Thyroid gland (tissue), 4 donors: Measurements from ENCODE around the gene TMPRSS11F.
"Not testable (repeated sequence)": the region's sequence is repeated elsewhere in the genome, so short reads cannot be mapped to it uniquely, and the experiment has no call there.

Experiments
- POLR2A ChIP-seq, 2 donors: fragments of 450-650 bp; IDR thresholded peaks; one replicate each; pipeline ENCODE4 v1.6.1; 2017; ENCODE audit warnings: antibody characterized with exemption in 2 of 2, mild to moderate bottlenecking in 2 of 2, moderate library complexity in 1 of 2
- TF ChIP-seq, protein P1 (sequence below), 6 experiments: fragments of 200-600 bp in 3 of 6; fragments of 450-650 bp in 3 of 6; sonication (generic) in 3 of 6; IDR thresholded peaks; one replicate each; pipeline ENCODE4 v1.5.1; 2016 to 2019; ENCODE audit warnings: antibody characterized with exemption in 6 of 6, mild to moderate bottlenecking in 2 of 6, inconsistent platforms in 1 of 6, moderate library complexity in 1 of 6

DNA sequence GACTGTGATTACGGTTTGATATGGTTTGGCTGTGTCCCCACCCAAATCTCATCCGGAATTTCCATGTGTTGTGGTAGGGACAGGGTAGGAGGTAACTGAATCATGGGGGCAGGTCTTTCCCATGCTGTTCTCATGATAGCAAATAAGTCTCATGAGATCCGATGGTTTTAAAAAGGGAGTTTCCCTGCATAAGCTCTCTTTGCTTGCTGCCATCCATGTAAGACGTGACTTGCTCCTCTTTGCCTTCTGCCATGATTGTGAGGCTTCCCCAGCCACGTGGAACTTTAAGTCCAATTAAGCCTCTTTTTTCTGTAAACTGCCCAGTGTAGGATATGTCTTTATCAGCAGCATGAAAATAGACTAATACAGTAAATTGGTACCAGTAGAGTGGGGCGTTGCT lies 42.5 kb upstream of the TMPRSS11F start:
- TF ChIP-seq, protein P1, sequence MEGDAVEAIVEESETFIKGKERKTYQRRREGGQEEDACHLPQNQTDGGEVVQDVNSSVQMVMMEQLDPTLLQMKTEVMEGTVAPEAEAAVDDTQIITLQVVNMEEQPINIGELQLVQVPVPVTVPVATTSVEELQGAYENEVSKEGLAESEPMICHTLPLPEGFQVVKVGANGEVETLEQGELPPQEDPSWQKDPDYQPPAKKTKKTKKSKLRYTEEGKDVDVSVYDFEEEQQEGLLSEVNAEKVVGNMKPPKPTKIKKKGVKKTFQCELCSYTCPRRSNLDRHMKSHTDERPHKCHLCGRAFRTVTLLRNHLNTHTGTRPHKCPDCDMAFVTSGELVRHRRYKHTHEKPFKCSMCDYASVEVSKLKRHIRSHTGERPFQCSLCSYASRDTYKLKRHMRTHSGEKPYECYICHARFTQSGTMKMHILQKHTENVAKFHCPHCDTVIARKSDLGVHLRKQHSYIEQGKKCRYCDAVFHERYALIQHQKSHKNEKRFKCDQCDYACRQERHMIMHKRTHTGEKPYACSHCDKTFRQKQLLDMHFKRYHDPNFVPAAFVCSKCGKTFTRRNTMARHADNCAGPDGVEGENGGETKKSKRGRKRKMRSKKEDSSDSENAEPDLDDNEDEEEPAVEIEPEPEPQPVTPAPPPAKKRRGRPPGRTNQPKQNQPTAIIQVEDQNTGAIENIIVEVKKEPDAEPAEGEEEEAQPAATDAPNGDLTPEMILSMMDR (IDR thresholded peaks at IDR 0.05): not testable (repeated sequence)
- TF ChIP-seq POLR2A (IDR thresholded peaks at IDR 0.05): not testable (repeated sequence)
